Thyroid gland (tissue), 4 donors: Measurements from ENCODE around the gene LRRC58.

Experiments
- POLR2A ChIP-seq, 2 donors: fragments of 450-650 bp; IDR thresholded peaks; one replicate each; pipeline ENCODE4 v1.6.1; 2017; ENCODE audit warnings: antibody characterized with exemption in 2 of 2, mild to moderate bottlenecking in 2 of 2, moderate library complexity in 1 of 2
- TF ChIP-seq, protein P1 (sequence below), 6 experiments: fragments of 200-600 bp in 3 of 6; fragments of 450-650 bp in 3 of 6; sonication (generic) in 3 of 6; IDR thresholded peaks; one replicate each; pipeline ENCODE4 v1.5.1; 2016 to 2019; ENCODE audit warnings: antibody characterized with exemption in 6 of 6, mild to moderate bottlenecking in 2 of 6, inconsistent platforms in 1 of 6, moderate library complexity in 1 of 6

GRCh38 chr3:120280026-120280425 is 69.1 kb downstream of the LRRC58 start:
- TF ChIP-seq, protein P1, sequence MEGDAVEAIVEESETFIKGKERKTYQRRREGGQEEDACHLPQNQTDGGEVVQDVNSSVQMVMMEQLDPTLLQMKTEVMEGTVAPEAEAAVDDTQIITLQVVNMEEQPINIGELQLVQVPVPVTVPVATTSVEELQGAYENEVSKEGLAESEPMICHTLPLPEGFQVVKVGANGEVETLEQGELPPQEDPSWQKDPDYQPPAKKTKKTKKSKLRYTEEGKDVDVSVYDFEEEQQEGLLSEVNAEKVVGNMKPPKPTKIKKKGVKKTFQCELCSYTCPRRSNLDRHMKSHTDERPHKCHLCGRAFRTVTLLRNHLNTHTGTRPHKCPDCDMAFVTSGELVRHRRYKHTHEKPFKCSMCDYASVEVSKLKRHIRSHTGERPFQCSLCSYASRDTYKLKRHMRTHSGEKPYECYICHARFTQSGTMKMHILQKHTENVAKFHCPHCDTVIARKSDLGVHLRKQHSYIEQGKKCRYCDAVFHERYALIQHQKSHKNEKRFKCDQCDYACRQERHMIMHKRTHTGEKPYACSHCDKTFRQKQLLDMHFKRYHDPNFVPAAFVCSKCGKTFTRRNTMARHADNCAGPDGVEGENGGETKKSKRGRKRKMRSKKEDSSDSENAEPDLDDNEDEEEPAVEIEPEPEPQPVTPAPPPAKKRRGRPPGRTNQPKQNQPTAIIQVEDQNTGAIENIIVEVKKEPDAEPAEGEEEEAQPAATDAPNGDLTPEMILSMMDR (IDR thresholded peaks at IDR 0.05): no peak
- no peak for TF ChIP-seq POLR2A (IDR thresholded peaks at IDR 0.05)
